PC-9 (cell line): ENCODE results near the gene KRTAP4-2.

Experiments used
- CTCF ChIP-seq: fragments of 200-600 bp; sonication (generic); conservative IDR thresholded peaks from 2 replicates; pipeline ENCODE4 v1.6.1; 2017; ENCODE audit warnings: mixed run types, antibody characterized with exemption, mild to moderate bottlenecking, moderate library complexity
- EZH2 ChIP-seq: fragments of 200-600 bp; sonication (generic); IDR thresholded peaks from 2 replicates; pipeline ENCODE4 v1.8.0; 2017; ENCODE audit warnings: antibody characterized with exemption, low read depth

GRCh38 chr17:41226051-41226450 lies 48.0 kb upstream of the KRTAP4-2 start:
- TF ChIP-seq CTCF, result no peak
- no peak for TF ChIP-seq EZH2
